Measurements from ENCODE around the gene PANK1. TPM values are rescaled to one million over a fixed set of nuclear protein-coding genes. Genes with fewer than 3 reads are reported as not detected.
A peak's percentile ranks its signal among the peaks of the same experiment; 100 is the strongest.

The PANK1 gene
- total and polyA plus RNA-seq, 2 of the 8 experiments (the other 6 are each of a cell fraction or from before 2014, with no cell fraction given): 18.5 to 40.4 TPM

GRCh38 chr10:89563861-89564478 lies 81.1 kb downstream of the PANK1 start:
- Histone ChIP-seq H3K56ac (replicated peaks; ENCODE audit: insufficient read length, low read depth, low read length) (no peak overlapping the region), H3K4me2 (ENCODE audit: insufficient read depth in 1 of 2, low read depth in 2 of 2, low read length in 2 of 2) (no peak overlapping the region), H2BK20ac (ENCODE audit: low read length) (no peak overlapping the region), H3K4me3 (ENCODE audit: extremely low read depth in 1 of 4, insufficient read depth in 2 of 4, low read depth in 3 of 4, low read length in 4 of 4) (no peak overlapping the region), H3K27me3 (replicated peaks in 1 of 4; ENCODE audit: control insufficient read depth in 3 of 4, extremely low read depth in 1 of 4, insufficient read depth in 3 of 4, low read length in 3 of 4) (no peaks in the 10 kb centered on the region; a peak in 1 of 7 replicates), H3K18ac (ENCODE audit: extremely low read depth, low read length) (no peak overlapping the region), H3K79me2 (ENCODE audit: control insufficient read depth in 1 of 2, insufficient read depth in 2 of 2, low read length in 2 of 2) (no peaks in the 10 kb centered on the region), H2AK5ac (ENCODE audit: low read depth, low read length) (no peak overlapping the region), H2BK12ac (ENCODE audit: low read depth, low read length) (no peak overlapping the region), H3K79me1 (ENCODE audit: low read depth, low read length) (no peaks in the 10 kb centered on the region), H4K20me1 (replicated peaks in 1 of 2; ENCODE audit: control insufficient read depth in 1 of 2, insufficient read depth in 2 of 2, low read length in 2 of 2) (no peaks in the 10 kb centered on the region), H3K9me3 (ENCODE audit: insufficient read depth in 2 of 2, low read depth in 1 of 2, low read length in 1 of 2) (no peaks in the 10 kb centered on the region; a peak in 1 of 4 replicates), H4K5ac (ENCODE audit: insufficient read length, low read depth, low read length) (no peak overlapping the region), H3K14ac (ENCODE audit: insufficient read length) (no peak overlapping the region), H3K23ac (ENCODE audit: insufficient read length) (no peak overlapping the region), H2BK5ac (ENCODE audit: low read depth, low read length) (no peak overlapping the region), H3K9ac (replicated peaks in 1 of 4; ENCODE audit: extremely low read depth in 1 of 4, low read depth in 3 of 4, low read length in 3 of 4) (no peak overlapping the region), H3K36me3 (ENCODE audit: control insufficient read depth in 2 of 4, insufficient read depth in 4 of 4, low read length in 3 of 4) (no peaks in the 10 kb centered on the region), H4K91ac (replicated peaks; ENCODE audit: insufficient read length, low read length) (no peak overlapping the region), H3K4me1 (replicated peaks in 1 of 4; ENCODE audit: control insufficient read depth in 3 of 4, insufficient read depth in 4 of 4, low read length in 3 of 4) (peaks cover 0 to 14% (median 5%) of the 10 kb centered on the region in 4 experiments; a peak in 3 of 7 replicates), H3K23me2 (ENCODE audit: low read depth, low read length) (no peaks in the 10 kb centered on the region), H4K8ac (ENCODE audit: extremely low read depth, insufficient read depth, low read length) (no peak overlapping the region), H2AFZ (ENCODE audit: low read length) (no peak overlapping the region), H2BK120ac (replicated peaks; ENCODE audit: low read depth, low read length) (no peak overlapping the region), H3K4ac (replicated peaks; ENCODE audit: insufficient read length, low read depth, low read length) (no peak overlapping the region), H3K27ac (ENCODE audit: low read depth, low read length) (no peak overlapping the region), H2BK15ac (ENCODE audit: low read length) (no peak overlapping the region)
- ChIA-PET CTCF (ENCODE audit: partially characterized antibody) (interaction anchor here (0.8 to 2.4 kb wide), 22 partner anchors 8 to 346 kb away, joined by 3 to 28 read pairs (median 4); no protein-coding TSS in a partner anchor), POLR2A (ENCODE audit: partially characterized antibody) (interaction anchor here (0.6 kb wide), 1 partner anchor 405 kb away, joined by 3 read pairs; no protein-coding TSS in a partner anchor)
- TF ChIP-seq CTCF (IDR thresholded peaks at IDR 0.05; ENCODE audit: control extremely low read depth in 1 of 3, insufficient read depth in 1 of 3, low read depth in 1 of 3, low read length in 3 of 3) (peak in 2 of 3 experiments; percentile 58; a peak in 2 of 4 replicates), ZNF274 (IDR thresholded peaks at IDR 0.05; ENCODE audit: borderline replicate concordance, extremely low read depth, low read length) (no peak), PHF8 (conservative IDR thresholded peaks at IDR 0.05; ENCODE audit: low read depth, low read length) (no peak), RAD21 (IDR thresholded peaks at IDR 0.05 in 1 of 2, conservative IDR thresholded peaks at IDR 0.05 in 1 of 2; ENCODE audit: low read depth in 2 of 2, low read length in 2 of 2) (peak; percentile 82 to 88)
- FAIRE-seq (peak; percentile 24), DNase-seq (ENCODE audit: low read depth in 1 of 2, low spot score in 2 of 2) (no peak)
- WGBS, 2 experiments (ENCODE audit: extremely low coverage in 1 of 2, insufficient coverage in 1 of 2, insufficient read length in 1 of 2, insufficient replicate concordance in 2 of 2, low coverage in 1 of 2, low lambda C conversion rate in 2 of 2, missing lambda C conversion rate in 1 of 2): 28% methylated on average over 2 of the region's 2 CpGs; no CpG with 5 or more reads in 1 of the 2 experiments

Measured in H1 (cell line).